PFSK-1 (cell line): ENCODE data around the gene STAT4.

ENCODE experiments used
- FOXP2 ChIP-seq: optimal IDR thresholded peaks from 2 replicates; pipeline ENCODE3; 2011; ENCODE audit warnings: borderline replicate concordance, control low read depth, inconsistent platforms; ENCODE audit not compliant: insufficient read depth; ENCODE audit errors: extremely low read length, extremely low read depth
- POLR2AphosphoS5 ChIP-seq: IDR thresholded peaks from 2 replicates; pipeline ENCODE4 v1.6.1; 2012; ENCODE audit warnings: low read depth, mild to moderate bottlenecking, control low read depth, low read length, moderate library complexity
- REST ChIP-seq, 2 experiments: IDR thresholded peaks; 2 replicates each; pipeline versions ENCODE4 v1.6.1 to v1.8.0; 2011 to 2012; ENCODE audit warnings: low read depth in 2 of 2, low read length in 2 of 2, control low read depth in 1 of 2, inconsistent platforms in 1 of 2, mild to moderate bottlenecking in 1 of 2, moderate library complexity in 1 of 2; ENCODE audit not compliant: insufficient read depth in 1 of 2
- SIN3A ChIP-seq: IDR thresholded peaks from 2 replicates; pipeline ENCODE4 v1.6.1; 2012; ENCODE audit warnings: mild to moderate bottlenecking, low read length, moderate library complexity, borderline replicate concordance; ENCODE audit not compliant: insufficient read depth
- TAF1 ChIP-seq: IDR thresholded peaks from 2 replicates; pipeline ENCODE4 v1.6.1; 2012; ENCODE audit warnings: low read length, control low read depth, borderline replicate concordance; ENCODE audit not compliant: insufficient read depth

STAT4 gene

DNA sequence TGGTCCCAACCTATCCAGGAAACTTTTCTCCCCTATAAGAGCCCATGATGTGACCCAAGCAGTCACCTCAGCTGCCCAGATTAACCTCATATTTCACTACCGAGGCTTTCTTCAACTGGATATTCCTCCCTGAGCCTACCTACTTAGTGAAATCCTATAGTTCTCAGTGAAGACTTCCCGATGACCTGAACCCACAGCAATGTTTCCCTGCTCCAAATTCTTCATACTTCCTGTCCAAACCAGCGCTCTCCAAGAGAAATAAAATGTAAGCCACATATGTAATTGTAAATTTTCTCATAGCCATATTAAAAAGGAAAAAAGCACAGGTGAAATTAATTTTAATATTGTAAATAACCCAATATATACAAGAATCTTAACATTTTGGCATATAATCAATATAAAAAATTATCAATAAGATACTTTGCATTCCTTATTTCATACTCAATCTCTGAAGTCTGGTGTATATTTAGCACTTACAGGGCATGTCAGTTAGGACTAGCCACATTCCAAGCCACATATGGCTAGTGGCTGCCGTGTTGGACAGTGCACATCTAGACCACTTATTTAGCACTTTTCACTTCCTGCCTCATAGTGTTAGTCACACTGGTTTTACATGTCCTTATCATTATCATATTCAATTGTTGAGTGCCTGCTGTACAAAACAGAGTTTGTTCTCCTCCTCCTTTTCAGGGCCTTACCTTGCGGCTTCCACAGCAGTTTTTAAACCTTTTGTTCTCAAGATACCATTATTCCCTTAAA, 1.9 kb upstream of the STAT4 start:
- TF ChIP-seq REST (IDR thresholded peaks at IDR 0.05; ENCODE audit: insufficient read depth in 1 of 2, low read depth in 2 of 2, low read length in 2 of 2) (peak; percentile 65 to 85; a peak in 3 of 4 replicates), SIN3A (no peak)

DNA sequence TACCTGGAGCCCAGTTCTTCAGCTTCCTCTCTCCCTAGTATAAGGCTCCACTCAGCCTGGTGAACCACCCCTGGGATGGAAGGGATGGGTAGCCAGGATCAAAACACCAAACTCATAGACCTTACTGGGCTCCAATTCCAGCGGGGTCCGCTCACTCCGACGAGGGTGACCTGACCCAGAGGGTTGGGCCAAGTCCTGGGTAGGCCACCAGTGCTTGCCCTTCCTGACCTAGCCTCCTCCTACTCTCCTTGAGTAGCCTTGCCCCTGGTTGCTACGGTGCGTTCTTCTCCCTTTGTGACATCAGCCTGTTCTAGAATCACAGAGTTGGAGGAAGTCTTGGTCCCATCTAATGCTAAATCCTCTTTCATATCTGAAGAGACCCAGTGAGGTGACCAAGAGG, 537 bp upstream of the STAT4 start:
- TF ChIP-seq FOXP2 (no peak), SIN3A (no peak), TAF1 (no peak), POLR2AphosphoS5 (no peak), REST (IDR thresholded peaks at IDR 0.05; ENCODE audit: insufficient read depth in 1 of 2, low read depth in 2 of 2, low read length in 2 of 2) (no peak)

GRCh38 chr2:191150230-191150599, 579 bp downstream of the STAT4 start:
- no peak for TF ChIP-seq REST (IDR thresholded peaks at IDR 0.05; ENCODE audit: insufficient read depth in 1 of 2, low read depth in 2 of 2, low read length in 2 of 2)
- TF ChIP-seq TAF1 = no peak
- TF ChIP-seq SIN3A = no peak
- no peak for TF ChIP-seq POLR2AphosphoS5
- no peak for TF ChIP-seq FOXP2

DNA sequence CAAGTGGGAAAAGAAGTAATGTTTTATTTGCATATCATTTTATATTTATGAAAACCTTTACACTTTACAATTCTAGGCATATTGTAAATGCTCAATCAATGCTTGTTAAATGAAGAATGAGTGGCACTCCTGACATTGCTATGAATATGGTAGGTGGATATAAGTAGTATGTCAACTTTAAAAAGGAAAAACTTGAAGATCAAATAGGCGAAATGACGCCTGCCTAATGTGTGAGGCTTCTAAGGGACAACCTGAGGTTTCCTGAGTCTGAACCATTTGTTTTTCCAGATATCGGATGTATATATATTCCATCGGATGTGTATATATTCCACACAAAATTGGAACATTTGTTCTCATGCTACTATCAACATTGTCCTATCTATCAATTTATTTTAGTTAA, 1.4 kb downstream of the STAT4 start:
- TF ChIP-seq REST (IDR thresholded peaks at IDR 0.05; ENCODE audit: insufficient read depth in 1 of 2, low read depth in 2 of 2, low read length in 2 of 2) (no peak), SIN3A (no peak), FOXP2 (no peak), POLR2AphosphoS5 (no peak), TAF1 (no peak)

DNA sequence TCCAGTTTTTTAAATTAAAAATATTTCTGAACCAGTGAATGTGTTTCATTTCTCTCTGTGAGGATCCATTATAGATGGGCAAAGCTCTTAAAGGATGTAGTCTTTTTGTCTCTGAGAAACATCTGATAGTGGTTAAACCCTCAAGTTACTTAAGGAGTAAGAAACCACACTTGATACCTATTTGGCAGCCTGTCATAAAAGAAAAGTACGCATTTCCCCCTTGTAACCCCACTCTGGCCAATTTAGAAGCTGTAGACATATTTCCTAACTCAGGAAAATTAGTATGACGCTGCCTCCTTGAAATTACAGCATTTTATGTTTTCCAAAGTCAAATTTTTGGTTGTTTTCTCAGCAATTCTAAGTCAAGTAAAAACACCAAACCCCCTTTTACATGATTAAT, 2.0 kb downstream of the STAT4 start:
- no peak for TF ChIP-seq TAF1
- TF ChIP-seq SIN3A = no peak
- no peak for TF ChIP-seq POLR2AphosphoS5
- no peak for TF ChIP-seq FOXP2
- no peak for TF ChIP-seq REST (IDR thresholded peaks at IDR 0.05; ENCODE audit: insufficient read depth in 1 of 2, low read depth in 2 of 2, low read length in 2 of 2)
